NCI-H146 treated with DMSO at 0.1 percent for 48 hours (cell line): ENCODE measurements around the gene OR2J3.
"Not testable (repeated sequence)": the region's sequence is repeated elsewhere in the genome, so short reads cannot be mapped to it uniquely, and the experiment has no call there.

Experiments
- DNase-seq: peaks from one replicate; lab custom pipeline; 2025; ENCODE audit not compliant: unreplicated experiment; lab: John Stamatoyannopoulos, UW

Gene OR2J3

DNA sequence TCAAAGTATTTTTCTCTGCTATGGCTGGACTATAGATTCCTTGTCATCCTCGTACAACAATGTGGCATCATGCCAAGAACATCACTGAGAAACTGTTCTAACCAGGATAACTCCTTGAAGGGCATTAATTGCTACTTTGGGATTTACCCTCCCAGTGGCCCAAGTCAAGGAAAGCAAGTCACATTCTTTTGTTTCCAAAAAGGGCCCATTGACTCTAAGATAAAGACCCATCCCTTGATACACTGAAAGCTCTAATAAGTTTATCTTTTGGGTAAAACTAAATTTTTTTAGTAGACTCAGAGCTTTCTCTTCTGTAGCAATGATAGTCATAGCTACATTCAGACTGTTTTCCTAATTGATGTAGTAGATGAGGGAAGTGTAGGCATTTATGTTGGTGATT is at the start of gene OR2J3:
TSS of gene OR2J3 (plus strand) at position 301 of the 400 bp plus-strand sequence. CDS start 3,833 bp downstream, outside the sequence.
- no peak for DNase-seq

DNA sequence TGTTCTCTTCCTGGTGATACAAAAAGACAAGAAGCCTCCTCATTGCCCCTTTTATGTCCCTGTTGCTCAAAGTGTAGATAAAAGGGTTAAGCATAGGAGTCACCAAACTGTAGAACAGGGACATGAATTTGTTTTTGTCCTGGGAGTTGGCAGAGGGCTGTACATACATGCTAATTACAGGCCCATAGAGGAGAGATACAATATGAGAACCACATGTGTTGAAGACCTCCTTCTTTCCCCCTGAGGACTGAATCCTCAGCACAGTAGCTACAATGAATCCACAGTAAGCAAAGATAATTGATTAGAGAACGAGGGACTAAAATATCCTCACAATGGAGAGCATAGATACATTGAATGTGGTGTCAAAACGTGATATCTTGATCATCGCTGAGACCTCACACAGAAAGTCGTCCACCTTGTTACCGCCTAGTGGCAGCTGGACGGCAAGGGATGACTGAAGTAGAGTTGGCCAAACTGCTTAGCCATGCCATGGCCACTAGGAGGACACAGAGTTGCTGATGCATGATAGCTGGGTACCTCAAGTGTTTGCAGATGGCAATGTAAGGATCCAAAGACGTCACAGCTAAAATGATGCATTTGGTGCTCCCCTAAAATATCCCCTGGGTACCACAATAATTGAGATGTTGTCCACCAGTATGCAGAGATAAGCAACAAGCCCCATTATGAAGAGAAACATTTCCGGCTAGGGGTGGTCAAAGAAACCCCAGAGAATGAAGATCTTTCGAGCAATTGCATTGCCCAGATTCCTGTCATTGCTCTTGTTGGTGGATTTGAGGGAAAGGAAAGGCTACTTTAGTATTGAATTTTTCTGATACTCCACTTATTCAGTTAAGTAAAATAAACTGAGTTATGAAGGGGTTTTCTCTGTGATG is 35.8 kb upstream of the OR2J3 start:
- no peak for DNase-seq

DNA sequence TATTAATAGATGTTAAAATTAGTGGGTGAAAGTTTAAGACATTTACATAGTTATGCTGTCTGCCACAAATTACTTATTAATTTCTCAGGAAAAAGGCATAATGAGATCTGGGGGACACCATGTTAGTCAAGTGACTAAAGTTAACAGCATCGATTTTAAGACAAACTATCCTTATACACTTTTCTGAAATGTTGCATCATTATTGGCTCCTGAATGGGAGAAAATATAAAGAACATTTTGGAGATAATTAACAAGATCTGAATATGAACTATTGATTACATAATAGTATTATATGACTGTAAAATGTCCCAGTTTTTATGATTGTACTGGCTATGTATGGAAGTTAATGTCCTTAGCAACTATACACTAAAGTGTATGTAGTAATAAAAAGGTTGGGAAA is 28.7 kb upstream of the OR2J3 start:
- no peak for DNase-seq

DNA sequence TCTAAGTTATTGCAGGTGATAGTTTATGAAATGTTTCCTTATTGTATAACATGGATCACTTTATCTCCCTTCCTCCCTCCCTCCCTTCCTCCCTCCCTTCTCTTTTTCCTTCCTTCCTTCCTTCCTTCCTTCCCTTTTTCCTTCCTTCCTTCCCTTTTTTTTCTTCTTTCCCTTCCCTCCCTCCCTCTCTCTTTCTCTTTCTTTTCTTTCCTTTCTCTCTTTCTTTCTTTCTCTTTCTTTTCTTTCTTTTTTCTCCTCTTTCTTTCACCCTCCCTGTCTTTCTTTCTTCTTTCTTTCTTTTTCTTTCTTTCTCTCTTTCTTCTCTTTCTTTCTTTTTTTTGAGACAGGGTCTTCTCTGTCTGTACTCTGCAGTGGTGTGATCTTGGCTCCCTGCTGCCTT is 26.5 kb upstream of the OR2J3 start:
- DNase-seq, result no peak

DNA sequence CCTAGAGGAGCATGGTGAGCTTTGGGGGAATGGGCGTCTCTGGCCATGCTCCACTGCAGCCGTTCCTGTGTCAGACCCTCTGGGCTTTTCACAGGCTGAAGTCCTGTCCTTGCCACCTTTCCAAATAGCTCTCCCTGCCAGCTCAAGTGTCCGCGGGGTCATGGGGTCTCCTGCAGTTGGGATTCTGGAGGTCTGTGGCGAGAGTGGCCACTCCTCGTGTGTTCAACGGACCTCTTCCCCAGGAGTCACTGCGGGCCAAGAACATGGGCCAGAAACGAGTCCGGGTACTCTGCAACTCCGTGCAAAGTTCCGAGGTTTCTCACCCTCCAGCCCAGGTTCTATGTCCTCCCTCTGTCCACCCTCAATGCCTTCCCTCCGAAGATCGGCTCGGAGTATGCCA is 25.4 kb upstream of the OR2J3 start:
- no peak for DNase-seq

DNA sequence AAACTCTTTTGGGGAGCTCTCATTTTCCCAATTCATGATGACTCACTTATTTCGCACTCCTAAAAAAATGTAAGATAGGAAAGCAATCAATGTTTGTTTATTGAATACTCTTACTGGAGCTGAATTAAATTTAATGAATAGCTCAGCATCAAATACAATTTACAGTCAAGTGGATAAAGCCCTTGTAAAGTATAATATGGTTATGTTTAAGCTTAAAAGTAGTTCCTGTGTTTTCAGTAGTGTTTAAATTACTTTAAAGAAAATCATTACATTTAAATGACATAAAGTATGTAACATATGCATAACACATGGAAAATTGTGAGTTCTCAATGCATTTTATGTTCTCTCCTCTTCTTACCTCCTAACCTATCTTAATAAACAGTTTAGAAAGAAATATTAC is 20.6 kb upstream of the OR2J3 start, which contains the start of gene OR2B3:
TSS of gene OR2B3 (minus strand) at position 101 of the 400 bp plus-strand sequence. CDS start at position 36, 65 bp downstream.
- no peak for DNase-seq

DNA sequence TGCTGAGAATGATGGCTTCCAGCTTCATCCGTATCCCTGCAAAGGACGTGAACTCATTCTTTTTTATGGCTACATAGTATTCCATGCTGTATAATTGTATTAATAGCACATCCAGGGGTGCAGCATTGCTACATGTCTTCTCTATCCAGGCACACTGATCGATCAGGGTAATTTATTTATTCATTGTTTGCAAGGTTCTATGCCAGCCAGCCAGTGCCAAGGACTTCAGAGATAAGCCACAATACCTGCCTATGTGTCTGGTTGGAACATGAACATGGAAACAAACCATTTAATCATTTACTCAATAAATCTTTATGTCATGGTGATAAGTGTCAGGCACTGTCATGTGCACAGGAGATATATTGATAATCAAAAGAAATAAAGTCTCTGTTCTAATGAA is 14.9 kb upstream of the OR2J3 start:
- DNase-seq, result no peak

DNA sequence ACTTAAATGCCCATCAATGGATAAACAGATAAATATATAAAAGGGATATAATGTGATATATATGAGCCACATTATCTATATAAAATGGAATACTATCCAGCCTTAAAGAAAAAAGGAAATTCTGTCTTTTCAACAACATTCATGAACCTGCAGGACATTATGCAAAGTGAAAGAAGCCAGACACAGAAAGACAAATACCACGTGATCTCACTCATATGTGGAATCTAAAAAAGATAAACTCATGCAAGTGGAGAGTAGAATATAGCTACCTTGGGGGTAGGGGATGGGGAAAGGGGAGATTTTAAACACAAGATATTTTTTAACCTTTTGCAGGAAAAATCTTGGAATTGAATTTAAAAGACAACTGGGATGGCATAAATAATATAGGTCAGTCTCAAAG is 10.1 kb upstream of the OR2J3 start:
- DNase-seq, result no peak

DNA sequence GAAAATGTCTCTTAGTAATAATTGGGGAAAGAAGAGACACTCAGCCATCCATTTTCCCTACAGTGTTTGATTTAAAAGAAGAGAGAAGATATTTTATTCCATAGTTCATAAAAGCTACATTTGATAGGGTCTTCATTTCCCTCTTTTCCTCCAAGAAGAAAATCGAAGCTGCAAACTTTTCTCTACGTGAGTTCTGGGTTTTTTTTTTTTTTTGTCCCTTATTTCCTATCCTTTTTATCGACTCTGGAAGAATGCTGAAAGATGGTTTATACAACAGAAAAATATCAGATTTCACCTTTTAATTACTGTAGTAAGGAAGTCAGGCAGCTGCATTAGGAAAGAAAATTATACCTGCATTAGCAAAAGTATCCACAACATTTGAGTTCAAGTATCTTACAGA is 8.7 kb upstream of the OR2J3 start, which contains the start of gene OR2J1:
TSS of gene OR2J1 (plus strand) at position 301 of the 400 bp plus-strand sequence. CDS start 1,453 bp downstream, outside the sequence.
- no peak for DNase-seq

DNA sequence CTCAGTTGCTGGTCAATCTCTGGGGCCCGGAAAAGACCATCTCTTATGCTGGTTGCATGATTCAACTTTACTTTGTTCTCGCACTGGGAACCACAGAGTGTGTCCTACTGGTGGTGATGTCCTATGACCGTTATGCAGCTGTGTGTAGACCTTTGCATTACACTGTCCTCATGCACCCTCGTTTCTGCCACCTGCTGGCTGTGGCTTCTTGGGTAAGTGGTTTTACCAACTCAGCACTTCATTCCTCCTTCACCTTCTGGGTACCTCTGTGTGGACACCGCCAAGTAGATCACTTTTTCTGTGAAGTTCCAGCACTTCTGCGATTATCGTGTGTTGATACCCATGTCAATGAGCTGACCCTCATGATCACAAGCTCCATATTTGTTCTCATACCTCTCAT is 4.3 kb downstream of the OR2J3 start:
- no peak for DNase-seq

DNA sequence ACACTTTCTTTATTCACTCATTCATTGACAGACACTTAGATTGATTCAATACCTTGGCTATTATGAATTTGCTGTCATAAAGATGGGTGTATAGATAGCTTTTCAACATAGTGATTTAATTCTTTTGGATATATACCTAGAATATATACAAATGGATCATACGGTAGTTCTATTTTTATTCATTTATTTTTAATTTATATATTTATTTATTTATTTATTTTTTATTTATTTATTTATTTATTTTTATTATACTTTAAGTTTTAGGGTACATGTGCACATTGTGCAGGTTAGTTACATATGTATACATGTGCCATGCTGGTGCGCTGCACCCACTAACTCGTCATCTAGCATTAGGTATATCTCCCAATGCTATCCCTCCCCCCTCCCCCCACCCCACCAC is 7.1 kb downstream of the OR2J3 start:
- not testable (repeated sequence) for DNase-seq

DNA sequence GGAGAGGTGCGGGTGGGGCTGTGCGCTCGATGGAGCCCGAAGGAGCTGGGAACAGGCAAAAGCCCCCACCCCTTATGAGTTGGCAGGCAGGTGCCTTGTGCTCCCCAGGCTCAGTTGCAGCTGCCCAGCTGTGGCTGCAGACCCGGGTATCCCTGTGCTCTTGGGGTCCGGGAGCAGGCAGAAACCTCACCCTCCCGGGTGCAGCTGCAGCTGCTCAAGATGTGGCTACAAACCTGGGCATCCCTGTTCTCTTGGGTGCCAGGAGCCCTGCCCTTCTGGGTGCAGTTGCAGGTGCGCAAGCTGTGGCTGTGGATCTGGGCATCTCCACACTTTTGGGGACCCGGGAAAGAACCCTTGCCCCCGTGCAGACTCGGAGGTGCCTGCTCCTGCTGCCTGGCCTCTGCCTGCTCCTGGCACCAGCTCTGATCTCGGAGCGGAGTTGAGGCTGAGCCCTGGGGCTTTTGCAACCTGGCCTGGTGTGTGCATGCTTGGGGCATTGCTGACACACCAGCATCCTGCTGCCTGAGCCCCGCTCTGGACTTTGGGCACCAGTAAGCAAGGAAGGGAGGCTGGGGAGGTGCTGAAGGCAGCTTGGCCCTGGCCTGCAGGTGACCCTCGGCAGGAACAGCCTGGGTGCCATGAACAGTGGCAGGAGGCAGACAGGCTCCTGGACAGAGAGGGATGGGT is 21.6 kb downstream of the OR2J3 start:
- no peak for DNase-seq

DNA sequence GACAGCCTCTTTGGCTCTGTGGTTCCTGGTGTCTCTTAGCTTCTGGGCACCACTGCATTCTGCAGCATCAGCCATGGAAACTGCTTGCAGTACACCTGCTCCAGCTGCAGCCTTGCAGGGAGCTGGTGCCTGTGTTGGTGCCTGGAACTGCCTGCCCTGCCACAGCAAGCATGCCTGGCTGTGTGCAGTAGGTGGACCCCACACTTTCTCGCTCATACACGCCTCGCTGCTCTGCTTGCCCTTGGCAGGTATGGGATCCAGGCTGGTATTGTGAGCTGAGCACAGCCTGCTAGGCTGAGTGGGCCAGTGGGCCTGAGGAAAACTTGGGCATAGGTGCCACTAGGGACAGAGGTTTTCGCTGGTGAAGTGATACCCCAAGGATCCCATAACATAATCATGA is 22.8 kb downstream of the OR2J3 start:
- DNase-seq, result no peak

DNA sequence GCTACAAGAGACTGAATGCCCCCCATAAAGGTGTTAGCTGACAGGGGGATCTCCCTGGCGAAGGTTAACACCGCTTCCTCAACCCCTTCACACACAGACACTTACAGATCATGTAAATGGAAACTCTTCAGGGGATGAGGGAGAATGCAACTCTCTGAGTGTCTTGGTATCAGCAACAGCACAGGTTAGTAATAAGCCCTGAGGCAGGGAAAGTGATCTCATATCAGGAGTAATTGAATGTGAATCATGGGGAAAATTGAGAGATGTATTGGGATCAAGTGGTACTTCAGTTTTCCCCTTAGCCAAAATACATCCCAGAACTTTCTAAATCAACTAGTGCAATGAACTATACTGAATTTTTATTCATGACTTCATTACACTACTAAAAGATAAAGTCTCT is 23.8 kb downstream of the OR2J3 start:
- DNase-seq, result no peak

DNA sequence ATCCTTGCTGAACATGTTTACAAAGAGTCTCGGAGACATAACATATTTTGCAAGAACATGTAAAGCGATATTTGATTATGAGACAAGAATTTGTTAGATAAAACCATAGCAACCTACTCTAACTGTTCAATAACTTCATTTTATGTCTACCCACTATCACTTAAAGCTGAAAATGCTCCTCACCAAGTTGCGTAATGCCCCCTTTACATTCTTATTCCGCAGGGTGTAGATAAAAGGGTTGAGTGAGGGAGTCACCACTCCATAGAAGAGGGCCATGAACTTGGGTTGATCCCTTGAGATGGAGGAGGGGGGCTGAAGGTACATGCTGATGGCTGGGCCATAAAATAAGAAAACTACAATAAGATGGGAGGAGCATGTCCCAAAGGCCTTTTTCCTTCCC is 29.9 kb downstream of the OR2J3 start:
- no peak for DNase-seq

DNA sequence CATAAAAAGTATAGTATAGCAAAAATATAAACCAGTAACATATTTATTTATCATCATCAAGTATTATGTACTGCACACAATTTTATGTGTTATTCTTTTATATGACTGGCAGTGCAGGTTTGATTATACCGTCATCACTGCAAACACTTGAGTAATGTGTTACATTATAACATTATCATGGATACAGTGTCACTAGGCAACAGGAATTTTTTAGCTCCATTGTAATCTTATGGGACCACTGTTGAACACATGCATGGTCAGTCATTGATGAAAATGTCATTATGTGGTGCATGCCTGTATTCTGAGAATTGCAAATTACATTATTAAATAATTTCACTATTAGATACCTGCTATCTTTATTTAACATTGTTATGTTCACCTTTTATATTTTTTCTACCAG is 33.7 kb downstream of the OR2J3 start:
- DNase-seq, result no peak

DNA sequence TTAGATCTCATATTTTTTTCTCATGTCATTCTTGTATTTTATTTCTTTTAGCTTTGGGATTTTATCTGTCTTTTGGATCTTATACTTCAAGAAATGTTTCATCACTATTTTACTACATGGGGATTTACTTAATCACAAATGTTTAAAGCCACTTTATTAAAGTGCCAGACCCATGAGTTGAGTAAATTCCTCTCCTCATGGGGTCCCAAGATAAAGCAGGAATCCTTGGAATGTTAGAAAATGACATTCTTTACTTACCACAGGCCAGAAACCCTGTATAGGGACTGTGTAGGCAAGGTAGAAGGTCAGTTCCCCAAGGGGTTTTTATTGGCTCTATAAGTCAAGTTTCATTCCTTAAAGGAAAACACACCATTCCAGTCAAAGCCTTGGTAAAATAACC is 34.5 kb downstream of the OR2J3 start:
- no peak for DNase-seq

DNA sequence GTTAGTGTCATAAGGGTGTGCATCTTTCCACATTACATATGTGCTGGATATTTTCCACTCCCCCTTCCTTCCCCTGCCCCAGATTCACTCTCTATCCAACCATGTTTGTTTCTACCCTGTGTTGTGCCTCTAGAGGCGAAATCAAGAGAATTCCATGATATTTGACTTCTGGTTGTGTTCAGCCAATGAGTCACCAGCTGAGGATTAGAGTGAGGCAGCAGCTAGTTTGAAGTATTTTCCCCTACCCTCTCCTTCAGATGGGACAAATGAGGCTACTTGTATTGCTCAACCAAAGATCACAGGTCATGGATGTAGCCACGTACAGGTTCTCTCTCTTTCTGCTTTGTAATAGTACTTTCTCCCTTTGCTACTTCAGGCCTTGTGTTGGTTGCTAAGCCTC is 38.3 kb downstream of the OR2J3 start:
- DNase-seq, result no peak

DNA sequence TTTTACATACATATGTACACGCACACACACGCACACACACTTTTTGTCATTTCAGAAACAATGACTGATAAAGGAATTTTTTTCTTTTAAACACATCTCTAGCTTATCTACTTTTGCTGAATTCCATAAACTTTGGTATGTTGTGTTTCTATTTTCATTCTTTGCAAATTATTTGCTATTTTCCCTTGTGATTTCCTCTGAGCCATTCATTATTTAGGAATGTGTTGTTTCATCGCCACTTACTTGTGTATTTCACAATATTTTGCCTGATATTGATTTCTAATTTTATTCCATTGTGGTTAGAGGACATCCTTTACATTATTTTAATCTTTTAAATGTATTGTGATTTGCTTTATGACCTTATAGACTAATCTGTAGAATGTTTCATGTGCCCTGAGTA is 39.2 kb downstream of the OR2J3 start:
- DNase-seq, result no peak

DNA sequence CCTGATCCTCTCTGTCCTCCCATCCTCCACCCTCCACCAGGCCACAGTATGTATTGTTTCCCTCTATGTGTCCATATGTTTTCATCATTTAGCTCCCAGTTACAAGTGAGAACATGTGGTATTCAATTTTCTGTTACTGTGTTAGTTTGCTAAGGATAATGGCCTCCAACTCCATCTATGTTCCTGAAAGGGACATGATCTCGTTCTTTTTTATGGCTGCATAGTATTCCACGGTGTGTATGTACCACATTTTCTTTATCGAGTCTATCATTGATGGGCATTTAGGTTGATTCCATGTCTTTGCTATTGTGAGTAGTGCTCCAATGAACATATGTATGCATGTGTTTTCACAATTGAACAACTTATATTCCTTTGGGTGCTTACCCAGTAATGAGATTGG is 41.6 kb downstream of the OR2J3 start:
- not testable (repeated sequence) for DNase-seq

DNA sequence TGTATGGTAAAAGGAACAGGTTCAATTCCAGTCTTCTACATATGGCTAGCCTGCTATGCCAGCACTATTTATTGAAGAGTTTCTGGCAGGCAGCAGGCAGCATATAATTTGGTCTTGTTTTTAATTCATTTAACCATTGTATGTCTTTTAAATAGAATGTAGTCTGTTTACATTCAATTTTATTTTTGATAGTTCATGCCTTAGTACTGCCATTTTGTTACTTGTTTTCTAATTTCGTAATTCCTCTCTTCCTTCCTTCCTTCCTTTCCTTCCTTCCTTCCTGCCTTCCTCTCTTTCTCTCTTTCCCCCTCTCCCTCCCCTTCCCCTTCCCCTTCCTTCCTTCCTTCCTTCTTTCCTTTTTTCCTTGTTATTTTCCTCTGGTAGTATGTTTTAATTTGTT is 45.2 kb downstream of the OR2J3 start:
- no peak for DNase-seq

DNA sequence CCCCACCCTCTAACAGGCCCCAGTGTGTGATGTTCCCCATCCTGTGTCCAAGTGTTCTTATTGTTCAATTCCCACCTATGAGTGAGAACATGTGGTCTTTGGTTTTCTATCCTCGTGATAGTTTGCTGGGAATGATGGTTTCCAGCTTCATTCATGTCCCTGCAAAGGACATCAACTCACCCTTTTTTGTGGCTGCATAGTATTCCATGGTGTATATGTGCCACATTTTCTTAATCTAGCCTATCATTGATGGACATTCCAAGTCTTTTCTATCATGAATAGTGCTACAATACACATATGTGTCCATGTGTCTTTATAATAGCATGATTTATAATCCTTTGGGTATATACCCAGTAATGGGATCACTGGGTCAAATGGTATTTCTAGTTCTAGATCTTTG is 47.3 kb downstream of the OR2J3 start:
- not testable (repeated sequence) for DNase-seq
